Ishikawa (cell line): ENCODE measurements around the gene DIS3L2.

Source experiments
- CEBPB ChIP-seq: IDR thresholded peaks from 2 replicates; pipeline ENCODE4 v1.6.1; 2012
- CREB1 ChIP-seq: IDR thresholded peaks from 2 replicates; pipeline ENCODE4 v1.6.1; 2012; ENCODE audit warnings: low read depth
- EGR1 ChIP-seq: IDR thresholded peaks from 2 replicates; pipeline ENCODE4 v1.6.1; 2012
- EP300 ChIP-seq: IDR thresholded peaks from 2 replicates; pipeline ENCODE4 v1.6.1; 2012; ENCODE audit warnings: borderline replicate concordance
- FOXM1 ChIP-seq: IDR thresholded peaks from 2 replicates; pipeline ENCODE4 v1.6.1; 2012; ENCODE audit warnings: low read depth, borderline replicate concordance
- NFIC ChIP-seq: IDR thresholded peaks from 2 replicates; pipeline ENCODE4 v1.6.1; 2012
- RAD21 ChIP-seq: IDR thresholded peaks from 2 replicates; pipeline ENCODE4 v1.6.1; 2012; ENCODE audit warnings: low read depth
- REST ChIP-seq: IDR thresholded peaks from 2 replicates; pipeline ENCODE4 v1.6.1; 2012; ENCODE audit warnings: low read depth, mild to moderate bottlenecking
- TAF1 ChIP-seq: IDR thresholded peaks from 2 replicates; pipeline ENCODE4 v1.6.1; 2012; ENCODE audit warnings: low read depth, mild to moderate bottlenecking
- TCF12 ChIP-seq: IDR thresholded peaks from 2 replicates; pipeline ENCODE4 v1.6.1; 2012; ENCODE audit warnings: low read depth
- TEAD4 ChIP-seq: IDR thresholded peaks from 2 replicates; pipeline ENCODE4 v1.6.1; 2012
- USF1 ChIP-seq: IDR thresholded peaks from 2 replicates; pipeline ENCODE4 v1.6.1; 2012
- YY1 ChIP-seq: IDR thresholded peaks from 2 replicates; pipeline ENCODE4 v1.6.1; 2012; ENCODE audit warnings: low read depth
- ZBTB7A ChIP-seq: IDR thresholded peaks from 2 replicates; pipeline ENCODE4 v1.6.1; 2012; ENCODE audit warnings: low read depth
- TF ChIP-seq, protein P1 (sequence below): IDR thresholded peaks from 2 replicates; pipeline ENCODE4 v1.6.1; 2012

Gene DIS3L2

GRCh38 chr2:232218778-232219495, 257.4 kb downstream of the DIS3L2 start:
- TF ChIP-seq TEAD4 (no peak), YY1 (no peak), TAF1 (no peak), NFIC (no peak), ZBTB7A (no peak), CEBPB (no peak), EGR1 (no peak), EP300 (no peak), CREB1 (no peak), FOXM1 (no peak), REST (no peak), TCF12 (no peak), RAD21 (no peak), USF1 (no peak)
- TF ChIP-seq, protein P1, sequence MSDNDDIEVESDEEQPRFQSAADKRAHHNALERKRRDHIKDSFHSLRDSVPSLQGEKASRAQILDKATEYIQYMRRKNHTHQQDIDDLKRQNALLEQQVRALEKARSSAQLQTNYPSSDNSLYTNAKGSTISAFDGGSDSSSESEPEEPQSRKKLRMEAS, result no peak

GRCh38 chr2:232219496-232219870, 258.0 kb downstream of the DIS3L2 start:
- TF ChIP-seq ZBTB7A (no peak), TEAD4 (no peak), RAD21 (no peak), YY1 (no peak), USF1 (no peak)

- TF ChIP-seq RAD21 (no peak), TAF1 (no peak), EP300 (no peak), TCF12 (no peak), REST (no peak), TEAD4 (no peak), CREB1 (no peak), EGR1 (no peak), USF1 (no peak), YY1 (no peak), NFIC (no peak), FOXM1 (no peak), ZBTB7A (no peak), CEBPB (no peak)
- TF ChIP-seq, protein P1, result no peak
Measured at GRCh38 chr2:232219932-232220331, 258.4 kb downstream of the DIS3L2 start.

GRCh38 chr2:232225429-232225828, 263.9 kb downstream of the DIS3L2 start:
- TF ChIP-seq ZBTB7A, result no peak
- no peak for TF ChIP-seq NFIC
- TF ChIP-seq TEAD4, result no peak
- TF ChIP-seq CREB1, result no peak
- no peak for TF ChIP-seq FOXM1
- TF ChIP-seq REST, result no peak
- TF ChIP-seq RAD21, result no peak
